Nephron progenitor cell (in vitro differentiated cells): ENCODE data around the gene CYP2D6.
"Not testable (repeated sequence)": the region's sequence is repeated elsewhere in the genome, so short reads cannot be mapped to it uniquely, and the experiment has no call there.

ENCODE experiments used
- DNase-seq: peaks from one replicate; pipeline ENCODE4 v3.0.0; 2021
- H3K27ac Mint-ChIP-seq: 2 replicates; pipeline ENCODE4 v1.8.0; 2021; ENCODE audit warnings: mild to moderate bottlenecking, moderate library complexity, mixed read lengths
- H3K27me3 Mint-ChIP-seq: 2 replicates; pipeline ENCODE4 v1.8.0; 2021; ENCODE audit warnings: mild to moderate bottlenecking, low read depth, mixed read lengths; ENCODE audit not compliant: poor library complexity
- H3K36me3 Mint-ChIP-seq: 2 replicates; pipeline ENCODE4 v1.8.0; 2021; ENCODE audit warnings: low read depth, mixed read lengths
- H3K4me1 Mint-ChIP-seq: 2 replicates; pipeline ENCODE4 v1.8.0; 2021; ENCODE audit warnings: mixed read lengths
- H3K4me3 Mint-ChIP-seq: 2 replicates; pipeline ENCODE4 v1.8.0; 2021; ENCODE audit warnings: mild to moderate bottlenecking, moderate library complexity, mixed read lengths
- H3K9me3 Mint-ChIP-seq: 2 replicates; pipeline ENCODE4 v1.8.0; 2021; ENCODE audit warnings: mild to moderate bottlenecking, moderate library complexity, mixed read lengths
- TF ChIP-seq, protein P1 (sequence below): fragments of 200-600 bp; sonication (generic); IDR thresholded peaks from 2 replicates; pipeline ENCODE4 v1.5.0; 2021; ENCODE audit warnings: antibody characterized with exemption

CYP2D6 gene

DNA sequence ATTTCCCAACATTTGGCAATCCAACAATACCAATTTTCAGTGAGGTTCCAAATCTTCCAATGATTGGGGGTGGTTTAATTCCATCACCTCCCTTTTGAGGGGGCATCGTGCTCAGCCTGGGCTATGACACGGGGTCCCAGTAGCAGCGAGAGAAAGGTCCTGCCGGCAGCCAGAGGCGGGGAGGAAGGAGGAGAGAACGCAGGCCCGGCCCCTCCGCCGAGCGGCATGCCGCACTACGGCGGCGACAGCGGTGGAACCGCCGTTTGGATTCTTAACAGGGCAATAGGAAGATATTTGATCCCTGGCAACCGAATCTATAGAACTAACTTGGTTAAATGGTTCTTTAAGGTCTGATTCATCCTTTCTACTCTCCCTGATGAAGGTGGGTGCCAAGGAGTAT is 21.8 kb downstream of the CYP2D6 start:
- TF ChIP-seq, protein P1, sequence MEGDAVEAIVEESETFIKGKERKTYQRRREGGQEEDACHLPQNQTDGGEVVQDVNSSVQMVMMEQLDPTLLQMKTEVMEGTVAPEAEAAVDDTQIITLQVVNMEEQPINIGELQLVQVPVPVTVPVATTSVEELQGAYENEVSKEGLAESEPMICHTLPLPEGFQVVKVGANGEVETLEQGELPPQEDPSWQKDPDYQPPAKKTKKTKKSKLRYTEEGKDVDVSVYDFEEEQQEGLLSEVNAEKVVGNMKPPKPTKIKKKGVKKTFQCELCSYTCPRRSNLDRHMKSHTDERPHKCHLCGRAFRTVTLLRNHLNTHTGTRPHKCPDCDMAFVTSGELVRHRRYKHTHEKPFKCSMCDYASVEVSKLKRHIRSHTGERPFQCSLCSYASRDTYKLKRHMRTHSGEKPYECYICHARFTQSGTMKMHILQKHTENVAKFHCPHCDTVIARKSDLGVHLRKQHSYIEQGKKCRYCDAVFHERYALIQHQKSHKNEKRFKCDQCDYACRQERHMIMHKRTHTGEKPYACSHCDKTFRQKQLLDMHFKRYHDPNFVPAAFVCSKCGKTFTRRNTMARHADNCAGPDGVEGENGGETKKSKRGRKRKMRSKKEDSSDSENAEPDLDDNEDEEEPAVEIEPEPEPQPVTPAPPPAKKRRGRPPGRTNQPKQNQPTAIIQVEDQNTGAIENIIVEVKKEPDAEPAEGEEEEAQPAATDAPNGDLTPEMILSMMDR: no peak
- H3K27me3 Mint-ChIP-seq: peaks cover 19% of the 10 kb centered on the region
- H3K4me3 Mint-ChIP-seq: peak overlapping the region; percentile 50
- peaks cover 11% of the 10 kb centered on the region for H3K36me3 Mint-ChIP-seq
- peaks cover 5% of the 10 kb centered on the region for H3K4me1 Mint-ChIP-seq
- peaks cover 23% of the 10 kb centered on the region for H3K9me3 Mint-ChIP-seq
- H3K27ac Mint-ChIP-seq: no peak overlapping the region
- DNase-seq: no peak

DNA sequence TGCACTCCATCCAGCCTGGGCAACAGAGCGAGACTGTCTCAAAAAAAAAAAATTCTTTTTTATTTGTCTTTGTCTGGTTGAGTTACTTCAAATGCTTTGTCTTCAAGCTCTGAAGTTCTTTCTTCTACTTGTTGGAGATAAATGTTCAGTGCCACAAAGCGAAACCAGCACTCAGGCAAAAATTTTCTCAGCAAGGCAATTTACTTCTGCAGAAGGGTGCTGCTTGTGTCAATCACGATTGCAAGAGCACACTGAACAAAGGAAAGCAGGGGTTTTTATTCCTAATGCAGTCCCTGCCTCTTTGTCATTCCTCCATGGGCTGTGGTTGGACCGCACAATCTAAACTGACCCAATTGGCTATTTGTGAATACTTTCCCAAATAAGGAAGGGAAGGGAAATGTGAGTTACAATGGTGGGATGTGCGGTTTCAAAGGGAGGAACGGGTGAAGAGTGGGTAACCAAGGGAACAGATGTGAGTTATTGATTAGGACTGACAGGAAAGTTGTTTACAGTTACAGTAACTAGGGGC is 26.2 kb downstream of the CYP2D6 start:
- H3K27me3 Mint-ChIP-seq: peaks cover 23% of the 10 kb centered on the region
- H3K9me3 Mint-ChIP-seq: peaks cover 65% of the 10 kb centered on the region
- not testable (repeated sequence) for H3K4me1 Mint-ChIP-seq, H3K27ac Mint-ChIP-seq, H3K4me3 Mint-ChIP-seq, DNase-seq
- peaks cover 36% of the 10 kb centered on the region for H3K36me3 Mint-ChIP-seq

DNA sequence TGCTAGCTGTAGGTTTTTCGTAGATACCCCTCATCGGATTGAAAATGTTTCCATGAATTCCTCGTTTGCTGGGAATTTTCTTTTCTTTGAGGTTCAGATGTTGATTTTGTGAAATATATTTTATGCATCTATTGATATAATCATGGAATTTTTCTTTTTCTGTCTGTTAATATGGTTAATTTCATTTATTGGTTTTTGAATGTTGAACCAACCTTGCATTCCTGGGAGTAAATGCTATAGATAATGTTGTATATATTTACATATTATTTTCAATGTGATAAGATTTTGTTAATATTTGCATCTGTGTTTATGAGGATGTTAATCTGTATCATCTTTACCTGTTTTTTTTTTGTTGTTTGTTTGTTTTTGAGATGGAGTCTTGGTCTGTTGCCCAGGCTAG is 29.4 kb downstream of the CYP2D6 start:
- Mint-ChIP-seq H3K27ac (no peak overlapping the region), H3K4me3 (no peak overlapping the region), H3K27me3 (peaks cover 11% of the 10 kb centered on the region), H3K9me3 (peaks cover 94% of the 10 kb centered on the region), H3K36me3 (peaks cover 66% of the 10 kb centered on the region), H3K4me1 (peaks cover under 1% of the 10 kb centered on the region)
- TF ChIP-seq, protein P1: no peak
- DNase-seq: no peak

DNA sequence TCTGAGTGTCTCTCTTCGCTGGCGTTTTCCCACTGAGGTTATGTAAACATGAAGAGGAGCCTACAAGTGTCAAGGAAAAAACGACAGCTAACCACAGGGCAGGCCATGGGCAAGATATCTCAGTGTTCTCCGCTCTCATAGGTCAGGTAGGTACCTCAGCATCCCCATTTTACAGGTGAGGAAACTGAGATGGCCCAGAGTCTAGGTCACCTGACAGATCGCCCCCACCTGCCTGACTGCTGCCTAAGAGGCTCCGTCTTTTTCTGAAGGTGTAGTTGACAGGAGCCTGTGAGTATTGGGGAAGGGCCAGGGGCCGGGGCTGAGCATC is 39.2 kb downstream of the CYP2D6 start:
- Mint-ChIP-seq H3K27me3 (peaks cover 9% of the 10 kb centered on the region), H3K4me3 (peak overlapping the region; percentile 96), H3K4me1 (peaks cover 29% of the 10 kb centered on the region), H3K36me3 (peaks cover 46% of the 10 kb centered on the region), H3K9me3 (peaks cover 34% of the 10 kb centered on the region), H3K27ac (no peak overlapping the region)
- DNase-seq: no peak
- TF ChIP-seq, protein P1: no peak

DNA sequence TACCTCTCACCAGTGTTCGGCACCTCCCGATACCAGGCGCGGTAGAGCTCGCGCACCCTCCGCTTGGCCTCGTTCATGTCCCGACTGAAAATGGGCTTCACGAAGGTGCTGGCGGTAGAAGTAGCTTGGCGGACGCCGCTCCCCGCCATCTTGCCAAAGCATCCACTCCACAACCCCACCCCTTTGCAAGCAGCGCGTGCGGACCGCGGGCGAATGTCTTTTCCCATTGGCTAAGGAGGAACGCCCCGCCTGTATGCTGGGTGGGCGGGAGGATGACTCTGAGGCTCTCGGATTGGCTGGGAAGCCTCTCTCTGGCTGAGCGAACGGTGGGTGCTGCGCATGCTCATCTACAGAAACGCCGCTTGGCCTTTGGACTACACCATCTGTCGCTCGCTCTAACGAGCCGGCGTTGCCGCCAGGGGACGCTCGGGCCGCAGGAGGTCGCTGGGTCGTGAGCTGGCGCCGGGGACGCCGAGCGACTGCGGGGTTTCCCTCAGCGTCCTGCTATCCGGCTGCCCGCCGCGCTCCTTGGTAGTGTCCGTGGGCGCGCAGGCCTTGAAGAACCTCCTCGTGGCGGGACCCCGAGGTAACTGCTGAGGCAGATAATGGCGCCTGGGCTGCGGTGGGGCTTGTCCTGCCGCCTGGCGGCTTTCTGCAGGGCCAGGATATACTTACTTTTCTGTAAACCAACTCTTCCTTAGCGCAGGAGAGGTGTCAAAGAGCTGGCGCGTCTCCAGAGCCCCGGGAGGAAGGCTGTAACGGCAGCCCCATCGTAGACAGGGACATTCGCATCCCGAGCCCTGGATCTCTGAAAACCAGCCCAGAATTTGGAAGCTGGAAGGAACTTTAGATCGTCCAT is 39.8 kb downstream of the CYP2D6 start, which contains the start of gene NDUFA6:
Gene NDUFA6, minus strand, starts transcription at position 177 of the 859 bp plus-strand sequence. Its CDS starts 28 bp downstream, at position 149.
- H3K27me3 Mint-ChIP-seq: peaks cover 6% of the 10 kb centered on the region
- peak; percentile 97 for DNase-seq
- H3K9me3 Mint-ChIP-seq: peaks cover 28% of the 10 kb centered on the region
- H3K36me3 Mint-ChIP-seq: peaks cover 46% of the 10 kb centered on the region
- TF ChIP-seq, protein P1: peak; percentile 76
- peaks cover 25% of the 10 kb centered on the region for H3K4me1 Mint-ChIP-seq
- peak within 1 kb of the TSS; percentile 96 for H3K4me3 Mint-ChIP-seq
- H3K27ac Mint-ChIP-seq: peak within 1 kb of the TSS; percentile 99

DNA sequence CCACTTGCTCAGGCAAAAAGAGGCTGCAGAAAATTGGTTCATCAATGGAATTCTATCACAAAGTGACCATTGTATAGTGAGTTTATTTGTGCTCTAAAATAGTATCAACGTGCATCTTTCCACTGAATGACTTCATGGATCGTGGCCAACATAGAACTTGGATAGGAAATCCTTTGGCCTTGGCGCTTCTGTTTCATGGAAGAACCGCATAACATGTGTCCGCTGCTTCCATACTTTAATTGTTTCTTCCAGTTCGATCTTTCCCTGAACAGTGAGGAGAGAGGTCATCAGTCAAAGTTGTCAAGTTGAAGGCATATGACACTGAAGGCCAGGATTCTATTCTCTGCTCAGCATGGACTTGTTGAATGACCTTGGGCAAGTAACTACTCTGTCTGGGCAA is 44.6 kb downstream of the CYP2D6 start:
- DNase-seq: no peak
- Mint-ChIP-seq H3K27me3 (no peaks in the 10 kb centered on the region), H3K9me3 (peaks cover 27% of the 10 kb centered on the region), H3K4me1 (peaks cover 29% of the 10 kb centered on the region), H3K4me3 (no peak overlapping the region), H3K36me3 (peaks cover 75% of the 10 kb centered on the region), H3K27ac (peak overlapping the region; percentile 78)
- TF ChIP-seq, protein P1: no peak
